DOHH2 (cell line): ENCODE results near the gene ACKR3.

Source experiments
- H3F3A ChIP-seq: fragments of 200-600 bp; sonication (generic), shearing (Covaris generic); 2 replicates; pipeline ENCODE4 v1.6.0; 2016; ENCODE audit warnings: antibody characterized with exemption, mild to moderate bottlenecking; ENCODE audit not compliant: control insufficient read depth, insufficient read depth
- H3K27ac ChIP-seq: fragments of 200-600 bp; sonication (generic); 2 replicates; pipeline ENCODE4 v1.5.1; 2014; ENCODE audit warnings: low read depth, mild to moderate bottlenecking, low read length, moderate library complexity
- H3K27me3 ChIP-seq: fragments of 200-600 bp; sonication (generic); 2 replicates; pipeline ENCODE4 v1.6.1; 2014; ENCODE audit warnings: mild to moderate bottlenecking, low read length, mixed read lengths; ENCODE audit not compliant: control insufficient read depth
- H3K36me3 ChIP-seq: fragments of 200-600 bp; sonication (generic); 2 replicates; pipeline ENCODE4 v1.6.1; 2014; ENCODE audit warnings: mild to moderate bottlenecking, low read length, moderate library complexity, mixed read lengths; ENCODE audit not compliant: control insufficient read depth
- H3K4me1 ChIP-seq: fragments of 200-600 bp; sonication (generic); 2 replicates; pipeline ENCODE4 v1.6.1; 2014; ENCODE audit warnings: mild to moderate bottlenecking, low read length, mixed read lengths; ENCODE audit not compliant: control insufficient read depth
- H3K4me2 ChIP-seq: fragments of 200-600 bp; sonication (generic); 2 replicates; pipeline ENCODE4 v1.6.0; 2014; ENCODE audit warnings: mild to moderate bottlenecking, low read length, moderate library complexity
- H3K4me3 ChIP-seq: fragments of 200-600 bp; sonication (generic); 2 replicates; pipeline ENCODE4 v1.5.1; 2014; ENCODE audit warnings: mild to moderate bottlenecking, low read length, mixed read lengths
- H3K79me2 ChIP-seq: fragments of 200-600 bp; sonication (generic); 2 replicates; pipeline ENCODE4 v1.6.1; 2014; ENCODE audit warnings: mild to moderate bottlenecking, low read length, mixed read lengths; ENCODE audit not compliant: control insufficient read depth
- H3K9me2 ChIP-seq: fragments of 200-600 bp; sonication (generic); replicated peaks from 2 replicates; pipeline ENCODE4 v1.6.1; 2014; ENCODE audit warnings: mild to moderate bottlenecking, low read length, mixed read lengths; ENCODE audit not compliant: control insufficient read depth
- H3K9me3 ChIP-seq: fragments of 200-600 bp; sonication (generic); 2 replicates; pipeline ENCODE4 v1.6.1; 2014; ENCODE audit warnings: antibody characterized with exemption, low read length, mixed read lengths; ENCODE audit not compliant: control insufficient read depth, insufficient read depth
- H4K20me1 ChIP-seq: fragments of 200-600 bp; sonication (generic); 2 replicates; pipeline ENCODE4 v1.6.0; 2014; ENCODE audit warnings: low read depth, mild to moderate bottlenecking, antibody characterized with exemption, low read length, moderate library complexity; ENCODE audit not compliant: control insufficient read depth, insufficient read depth
- EZH2phosphoT487 ChIP-seq: fragments of 200-600 bp; sonication (generic); IDR thresholded peaks from 2 replicates; pipeline ENCODE4 v1.6.1; 2017; ENCODE audit warnings: borderline replicate concordance, mild to moderate bottlenecking, antibody characterized with exemption, low read length, moderate library complexity, mixed read lengths
- TF ChIP-seq, protein P1 (sequence below): fragments of 200-600 bp; sonication (generic); IDR thresholded peaks from one replicate; pipeline ENCODE4 v1.5.1; 2014; ENCODE audit warnings: antibody characterized with exemption, mild to moderate bottlenecking, low read depth, low read length; ENCODE audit not compliant: poor library complexity, severe bottlenecking

ACKR3 gene

GRCh38 chr2:236565879-236566402, 3.7 kb upstream of the ACKR3 start:
- TF ChIP-seq, protein P1, sequence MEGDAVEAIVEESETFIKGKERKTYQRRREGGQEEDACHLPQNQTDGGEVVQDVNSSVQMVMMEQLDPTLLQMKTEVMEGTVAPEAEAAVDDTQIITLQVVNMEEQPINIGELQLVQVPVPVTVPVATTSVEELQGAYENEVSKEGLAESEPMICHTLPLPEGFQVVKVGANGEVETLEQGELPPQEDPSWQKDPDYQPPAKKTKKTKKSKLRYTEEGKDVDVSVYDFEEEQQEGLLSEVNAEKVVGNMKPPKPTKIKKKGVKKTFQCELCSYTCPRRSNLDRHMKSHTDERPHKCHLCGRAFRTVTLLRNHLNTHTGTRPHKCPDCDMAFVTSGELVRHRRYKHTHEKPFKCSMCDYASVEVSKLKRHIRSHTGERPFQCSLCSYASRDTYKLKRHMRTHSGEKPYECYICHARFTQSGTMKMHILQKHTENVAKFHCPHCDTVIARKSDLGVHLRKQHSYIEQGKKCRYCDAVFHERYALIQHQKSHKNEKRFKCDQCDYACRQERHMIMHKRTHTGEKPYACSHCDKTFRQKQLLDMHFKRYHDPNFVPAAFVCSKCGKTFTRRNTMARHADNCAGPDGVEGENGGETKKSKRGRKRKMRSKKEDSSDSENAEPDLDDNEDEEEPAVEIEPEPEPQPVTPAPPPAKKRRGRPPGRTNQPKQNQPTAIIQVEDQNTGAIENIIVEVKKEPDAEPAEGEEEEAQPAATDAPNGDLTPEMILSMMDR: no peak
- no peak for TF ChIP-seq EZH2phosphoT487
- Histone ChIP-seq H3K4me2 (peak overlapping the region; percentile 52), H3K27ac (peak overlapping the region; percentile 51), H3K4me3 (peak overlapping the region; percentile 42), H3K36me3 (no peaks in the 10 kb centered on the region), H3K79me2 (no peaks in the 10 kb centered on the region), H3K9me2 (no peaks in the 10 kb centered on the region), H4K20me1 (no peaks in the 10 kb centered on the region), H3K9me3 (no peaks in the 10 kb centered on the region), H3F3A (peaks cover 24% of the 10 kb centered on the region), H3K4me1 (peaks cover 92% of the 10 kb centered on the region), H3K27me3 (no peaks in the 10 kb centered on the region)

GRCh38 chr2:236566596-236566995, 3.0 kb upstream of the ACKR3 start:
- peak overlapping the region; percentile 42; the same call in 1 of the 2 replicates for H3K4me3 ChIP-seq
- H3F3A ChIP-seq: peaks cover 24% of the 10 kb centered on the region
- H3K4me2 ChIP-seq: peak overlapping the region; percentile 52
- no peak for TF ChIP-seq EZH2phosphoT487
- TF ChIP-seq, protein P1: no peak
- no peak overlapping the region for H3K27ac ChIP-seq
- no peaks in the 10 kb centered on the region for H3K9me2 ChIP-seq
- H3K27me3 ChIP-seq: no peaks in the 10 kb centered on the region
- no peaks in the 10 kb centered on the region for H3K36me3 ChIP-seq
- H3K4me1 ChIP-seq: peaks cover 97% of the 10 kb centered on the region
- H3K9me3 ChIP-seq: no peaks in the 10 kb centered on the region
- no peaks in the 10 kb centered on the region for H3K79me2 ChIP-seq
- no peaks in the 10 kb centered on the region for H4K20me1 ChIP-seq

- Histone ChIP-seq H3K4me1 (peaks cover 85% of the 10 kb centered on the region), H3K79me2 (no peaks in the 10 kb centered on the region), H3K36me3 (no peaks in the 10 kb centered on the region), H3F3A (peaks cover 24% of the 10 kb centered on the region), H3K4me2 (peak overlapping the region; percentile 97), H3K9me3 (no peaks in the 10 kb centered on the region), H3K4me3 (peak overlapping the region; percentile 68), H3K27me3 (no peaks in the 10 kb centered on the region), H3K9me2 (no peaks in the 10 kb centered on the region), H4K20me1 (no peaks in the 10 kb centered on the region), H3K27ac (peak overlapping the region; percentile 71)
- TF ChIP-seq EZH2phosphoT487: no peak
- TF ChIP-seq, protein P1: peak; percentile 57
Observed at GRCh38 chr2:236568068-236568921, 1.3 kb upstream of the ACKR3 start.
